Measurements from ENCODE around the gene DOLK.

Gene DOLK

DNA sequence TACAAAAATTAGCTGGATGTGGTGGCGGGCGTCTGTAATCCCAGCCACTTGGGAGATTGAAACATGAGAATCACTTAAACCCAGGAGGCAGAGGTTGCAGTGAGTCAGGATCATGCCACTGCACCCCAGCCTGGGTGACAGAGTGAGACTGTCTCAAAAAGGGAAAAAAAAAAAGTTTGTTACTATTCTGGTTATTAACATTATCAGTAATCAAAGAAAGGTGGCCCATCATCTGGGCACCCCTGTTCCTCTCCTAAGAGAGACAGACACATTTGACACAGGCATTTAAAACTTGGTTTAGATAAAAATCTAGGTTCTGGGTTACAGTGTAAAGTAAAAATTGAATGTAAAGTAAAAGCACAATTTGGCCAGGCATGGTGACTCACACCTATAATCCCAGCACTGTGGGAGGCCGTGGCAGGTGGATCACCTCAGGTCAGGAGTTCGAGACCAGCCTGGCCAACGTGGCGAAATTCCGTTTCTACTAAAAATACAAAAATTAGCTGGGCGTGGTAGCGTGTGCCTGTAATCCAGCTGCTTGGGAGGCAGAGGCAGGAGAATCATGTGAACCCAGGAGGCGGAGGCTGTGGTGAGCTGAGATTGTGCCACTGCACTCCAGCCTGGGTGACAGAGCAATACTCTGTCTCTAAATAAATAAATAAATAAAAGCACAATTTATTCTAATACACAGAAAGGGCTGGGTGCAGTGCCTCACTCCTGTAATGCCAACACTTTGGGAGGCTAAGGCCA, 43.4 kb downstream of the DOLK start:
- DNase-seq, result no peak

DNA sequence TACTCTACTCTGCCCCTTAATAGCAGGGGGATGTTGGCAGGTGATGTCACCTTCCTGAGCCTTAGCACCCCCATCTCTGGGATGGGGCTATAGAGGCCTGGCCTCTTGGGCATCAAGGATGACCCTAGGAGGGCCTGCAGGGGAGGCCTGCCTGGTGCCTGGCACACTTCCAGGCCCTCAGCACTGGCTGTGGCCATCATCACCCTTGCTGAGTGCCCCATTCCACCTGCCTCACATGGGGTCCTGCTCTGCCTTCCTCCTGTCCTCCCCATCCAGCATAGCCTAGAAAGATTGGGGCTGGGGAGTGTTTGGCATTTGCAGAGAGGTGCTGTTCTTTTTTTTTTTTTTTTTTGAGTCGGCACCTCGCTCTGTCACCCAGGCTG, 44.3 kb downstream of the DOLK start:
- DNase-seq, result no peak

DNA sequence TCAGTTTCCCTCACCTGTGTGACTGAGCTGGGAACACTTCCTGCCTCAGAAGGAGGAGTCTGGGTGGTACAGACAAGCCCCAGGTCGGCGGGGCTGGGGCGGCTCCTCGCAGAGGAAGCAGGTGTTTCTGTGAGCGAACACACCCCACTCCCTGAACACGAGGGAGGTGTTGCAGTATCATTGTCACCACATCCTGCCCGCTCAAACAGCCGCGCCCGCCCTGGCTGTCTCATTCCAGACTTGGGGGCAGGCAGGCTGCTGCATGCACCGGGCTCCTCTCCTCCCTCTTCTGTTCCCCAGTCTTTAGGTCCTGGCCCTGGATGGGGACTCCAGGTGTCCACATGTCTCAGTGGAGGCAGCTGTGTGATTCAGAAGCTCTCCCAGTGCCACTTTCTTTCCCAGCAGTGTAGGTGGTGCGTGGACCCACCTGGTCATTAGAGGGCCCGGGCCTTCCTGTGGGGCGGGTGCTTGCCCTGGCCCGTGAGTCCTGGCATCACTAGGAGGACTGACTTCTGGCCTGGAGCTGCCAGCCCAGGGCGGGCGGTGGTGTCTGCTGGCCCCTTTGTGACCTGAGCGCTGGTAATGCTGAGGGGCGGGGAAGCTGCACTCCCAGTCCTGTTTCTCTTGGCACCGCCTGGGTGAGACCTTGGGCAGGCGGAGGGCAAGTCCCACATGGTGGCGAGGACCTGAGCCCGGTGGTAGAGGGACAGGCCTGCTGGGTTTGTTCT, 44.9 kb downstream of the DOLK start:
- no peak for DNase-seq

DNA sequence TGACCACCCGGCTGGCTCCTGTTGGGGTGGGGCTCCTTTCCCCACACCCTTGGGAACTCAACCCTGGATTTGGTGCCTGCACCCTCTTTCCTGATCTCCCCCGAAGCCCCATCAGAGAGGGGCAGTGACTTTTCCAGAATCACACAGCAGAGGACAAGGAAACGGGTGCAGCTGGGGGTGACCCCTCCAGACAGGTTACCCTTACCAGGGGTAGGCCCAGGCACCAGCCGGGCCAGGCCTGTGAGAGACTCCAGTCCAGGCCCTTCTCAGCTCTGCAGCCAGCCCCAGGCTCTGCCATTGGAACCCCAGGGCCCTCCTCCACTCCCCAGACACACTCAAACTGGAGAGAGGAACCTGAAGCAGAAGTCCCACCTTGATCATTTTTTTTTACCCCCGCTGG, 45.6 kb downstream of the DOLK start:
- DNase-seq, result no peak

DNA sequence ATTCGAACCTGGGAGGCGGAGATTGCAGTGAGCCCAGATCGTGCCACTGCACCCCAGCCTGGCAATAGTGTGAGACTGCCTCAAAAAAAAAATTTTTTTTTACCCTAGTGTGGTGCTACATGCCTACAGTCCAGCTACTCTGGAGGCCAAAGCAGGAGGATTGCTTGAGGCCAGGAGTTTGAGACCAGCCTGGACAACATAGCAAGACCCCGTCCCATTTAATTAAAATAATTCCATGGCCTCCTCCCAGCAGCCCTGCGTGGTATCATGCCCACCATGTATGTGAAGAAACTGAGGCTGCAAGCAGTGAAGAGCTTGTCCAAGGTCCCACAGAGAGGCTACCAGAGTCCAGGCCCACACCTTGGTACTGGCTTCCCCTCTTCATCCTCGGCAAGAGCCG, 46.0 kb downstream of the DOLK start:
- no peak for DNase-seq

DNA sequence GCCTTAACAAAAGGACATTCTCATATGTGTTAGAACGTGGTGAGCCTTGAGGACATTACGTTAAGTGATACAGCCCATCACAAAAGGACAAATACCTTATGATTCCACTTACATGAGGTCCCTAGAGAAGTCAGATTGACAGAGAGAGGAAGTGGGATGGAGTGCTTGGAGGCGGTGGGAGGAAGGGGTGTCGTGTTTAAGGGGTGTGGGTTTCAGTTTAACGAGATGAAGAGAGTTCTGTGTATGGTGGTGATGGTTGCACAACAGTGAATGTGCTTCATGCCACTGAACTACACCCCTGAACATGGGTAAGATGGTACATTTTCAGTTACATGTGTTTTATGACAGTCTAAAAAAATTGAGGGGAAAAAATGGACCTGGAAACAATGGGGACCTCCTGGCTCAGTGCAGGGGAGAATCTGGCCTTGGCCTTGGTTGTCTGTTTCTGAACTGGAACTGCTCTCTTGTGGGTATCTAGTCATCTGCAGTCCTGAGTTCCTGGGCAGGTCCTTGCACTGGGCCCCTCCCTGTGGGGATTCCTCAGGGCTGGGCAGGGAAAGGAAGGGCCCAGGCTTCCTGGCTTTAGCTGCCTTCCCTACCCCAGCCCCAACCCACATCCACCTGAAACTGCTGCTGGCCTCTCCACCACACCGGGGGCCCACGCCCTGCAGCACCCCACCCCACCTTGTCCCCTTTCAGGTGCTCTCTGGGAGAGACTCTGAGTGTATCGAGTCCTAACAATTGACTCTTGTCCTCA, 47.7 kb downstream of the DOLK start:
- no peak for DNase-seq

DNA sequence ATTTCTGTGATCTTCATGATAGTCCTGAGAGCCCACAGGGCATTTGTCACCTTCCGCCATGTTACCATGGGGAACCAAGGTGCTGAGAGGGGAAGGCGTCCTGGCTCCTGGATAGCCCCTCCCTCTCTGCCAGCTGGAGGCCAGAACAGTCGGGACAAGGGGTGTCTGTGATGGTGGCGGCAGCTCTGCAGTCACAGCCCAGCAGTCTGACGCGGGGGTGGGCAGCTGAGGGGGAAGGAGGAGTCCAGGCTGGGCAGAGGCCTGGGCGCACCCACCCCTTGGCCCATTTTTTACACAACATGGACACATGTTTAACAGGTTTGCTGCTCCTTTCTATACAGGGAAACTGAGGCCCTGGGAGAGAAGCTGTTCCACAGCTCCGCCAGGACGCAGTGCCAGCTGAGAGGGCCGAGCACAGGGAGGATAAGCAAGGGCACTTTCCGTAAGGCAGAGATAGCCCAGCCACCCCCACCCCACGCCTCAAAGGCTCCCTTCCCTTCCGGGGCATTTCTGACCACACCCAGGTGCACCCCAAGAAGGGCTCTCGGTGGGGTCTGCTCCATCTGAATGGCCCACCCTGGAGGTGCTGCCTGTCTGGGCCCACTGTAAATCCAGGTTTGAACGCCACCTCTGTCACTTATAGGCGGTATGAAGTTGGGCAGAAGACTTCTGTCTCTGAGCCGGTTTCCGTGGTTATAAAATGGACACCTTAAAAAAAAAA, 48.4 kb downstream of the DOLK start:
- DNase-seq, result no peak

DNA sequence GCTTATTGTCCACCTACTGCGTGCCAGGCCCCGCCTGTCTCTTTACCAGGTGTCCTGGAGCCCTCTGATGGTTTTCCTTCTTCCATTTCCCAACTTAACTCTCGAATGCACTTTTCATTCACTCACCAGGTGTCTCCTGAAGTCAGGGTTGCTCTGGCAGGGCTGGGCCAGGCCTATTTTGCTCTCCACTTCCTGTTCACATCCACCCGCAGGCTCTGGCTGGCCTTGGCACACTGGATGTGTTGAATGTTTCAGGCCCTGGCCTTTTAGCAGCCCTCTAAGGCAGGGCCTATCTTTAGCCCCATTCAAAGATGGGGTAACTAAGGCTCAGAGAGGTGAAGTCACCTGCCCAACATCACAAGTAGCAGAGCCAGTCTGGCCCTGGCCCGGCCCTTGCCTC, 49.0 kb downstream of the DOLK start:
- DNase-seq, result no peak

DNA sequence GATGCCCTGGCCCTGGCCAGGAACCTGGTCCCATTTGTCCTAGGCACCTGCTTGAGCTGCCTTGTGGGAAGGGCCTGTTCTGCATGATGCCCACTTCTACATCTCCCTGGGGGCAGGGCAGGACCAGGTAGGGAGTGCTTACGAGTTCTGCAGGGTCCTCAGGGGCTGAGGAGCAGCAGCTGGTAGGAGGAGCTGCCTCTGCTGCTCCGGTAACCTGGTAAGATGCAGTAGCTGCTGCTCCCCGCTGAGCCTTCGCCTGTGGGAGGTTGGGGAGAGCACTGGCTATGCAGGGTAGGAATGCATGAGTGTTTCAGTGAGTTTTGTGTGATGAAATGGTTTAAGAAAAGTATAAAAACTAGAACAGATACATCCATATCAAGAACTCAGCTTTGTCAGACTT, 51.8 kb downstream of the DOLK start:
- DNase-seq, result peak; percentile 95

All from DMS79 (cell line).